Endothelial cell of umbilical vein (primary cell): Measurements from ENCODE around the gene SLC34A2. TPM values are rescaled to one million over a fixed set of nuclear protein-coding genes. Genes with fewer than 3 reads are reported as not detected.
A peak's percentile ranks its signal among the peaks of the same experiment; 100 is the strongest.

Source experiments
- BruUV-seq: library from RNA; stranded (reverse); fragments of 400-500 nt; replicated peaks from 2 replicates; lab custom pipeline; 2021; lab: Mats Ljungman, UMichigan
- CTCF ChIA-PET: fragments of 300-600, 350-600 bp; sonication (Branson Sonifier 250); formaldehyde crosslinking; loops from one replicate; lab custom pipeline; 2021; ENCODE audit warnings: antibody characterized with exemption, inconsistent platforms; lab: Charles Lee
- POLR2A ChIA-PET: fragments of 300-600, 350-600 bp; sonication (Branson Sonifier 250); formaldehyde crosslinking; loops from one replicate; lab custom pipeline; 2021; ENCODE audit warnings: antibody characterized with exemption, inconsistent platforms; lab: Charles Lee
- DNase-seq: peaks from one replicate; pipeline ENCODE4 v3.0.0-alpha.2; 2011; ENCODE audit warnings: low read depth, low spot score
- FAIRE-seq: peaks from 2 replicates; lab custom pipeline; 2011; peaks lifted over from hg19 to GRCh38; lab: Jason Lieb, UNC
- H2AFZ ChIP-seq: 2 replicates; pipeline ENCODE4 v1.6.0; 2012; ENCODE audit warnings: low read depth, low read length, control low read depth, inconsistent platforms
- H3K27ac ChIP-seq: 2 replicates; pipeline ENCODE4 v1.5.1; 2011; ENCODE audit warnings: low read depth, mild to moderate bottlenecking, control low read depth, low read length, moderate library complexity; ENCODE audit not compliant: insufficient read depth
- H3K27me3 ChIP-seq, 2 experiments: 2 replicates each; pipeline versions ENCODE4 v1.6.0 to v1.6.1; 2011; ENCODE audit warnings: low read length in 2 of 2, mixed read lengths in 1 of 2; ENCODE audit not compliant: control insufficient read depth in 2 of 2, insufficient read depth in 2 of 2
- H3K36me3 ChIP-seq, 2 experiments: 2 replicates in 1 of 2; 3 replicates in 1 of 2; pipeline ENCODE4 v1.5.1; 2011; ENCODE audit warnings: low read length in 2 of 2, mild to moderate bottlenecking in 1 of 2, moderate library complexity in 1 of 2; ENCODE audit not compliant: control insufficient read depth in 2 of 2, insufficient read depth in 2 of 2; ENCODE audit errors: extremely low read depth in 1 of 2
- H3K4me1 ChIP-seq: 3 replicates; pipeline ENCODE4 v1.5.1; 2011; ENCODE audit warnings: mild to moderate bottlenecking, low read length; ENCODE audit not compliant: control insufficient read depth, insufficient read depth; ENCODE audit errors: extremely low read depth
- H3K4me2 ChIP-seq: 2 replicates; pipeline ENCODE4 v1.6.1; 2011; ENCODE audit warnings: low read length, control low read depth, mixed read lengths; ENCODE audit not compliant: insufficient read depth
- H3K4me3 ChIP-seq, 3 experiments: fragments of 200-600 bp in 1 of 3; sonication (generic), shearing (Covaris generic) in 1 of 3; replicated peaks in 1 of 3; 2 replicates each; pipeline ENCODE4 v1.5.1; 2011 to 2016; ENCODE audit warnings: control low read depth in 3 of 3, low read length in 3 of 3, mild to moderate bottlenecking in 2 of 3, inconsistent platforms in 1 of 3, low read depth in 1 of 3, moderate library complexity in 1 of 3; ENCODE audit not compliant: insufficient read depth in 1 of 3
- H3K79me2 ChIP-seq: 2 replicates; pipeline ENCODE4 v1.6.0; 2012; ENCODE audit warnings: low read length, inconsistent platforms; ENCODE audit not compliant: control insufficient read depth, insufficient read depth
- H3K9ac ChIP-seq: replicated peaks from 2 replicates; pipeline ENCODE3; 2011; ENCODE audit warnings: low read length, control low read depth; ENCODE audit not compliant: insufficient read depth; ENCODE audit errors: extremely low read depth
- H3K9me1 ChIP-seq: replicated peaks from 3 replicates; pipeline ENCODE4 v1.6.0; 2011; ENCODE audit warnings: mild to moderate bottlenecking, low read length; ENCODE audit not compliant: control insufficient read depth, insufficient read depth; ENCODE audit errors: extremely low read depth
- H3K9me3 ChIP-seq: replicated peaks from 2 replicates; pipeline ENCODE4 v1.5.1; 2012; ENCODE audit warnings: low read length, inconsistent platforms; ENCODE audit not compliant: control insufficient read depth, insufficient read depth
- H4K20me1 ChIP-seq: replicated peaks from 2 replicates; pipeline ENCODE3; 2011; ENCODE audit warnings: mild to moderate bottlenecking, low read length; ENCODE audit not compliant: control insufficient read depth, insufficient read depth; ENCODE audit errors: extremely low read depth
- EZH2 ChIP-seq: IDR thresholded peaks from 2 replicates; pipeline ENCODE4 v1.6.1; 2012; ENCODE audit warnings: borderline replicate concordance, low read depth, mild to moderate bottlenecking, moderate library complexity, low read length, inconsistent platforms; ENCODE audit not compliant: severe bottlenecking
- FOS ChIP-seq: IDR thresholded peaks from 2 replicates; pipeline ENCODE4 v1.6.1; 2011; ENCODE audit warnings: mild to moderate bottlenecking, low read length, moderate library complexity, borderline replicate concordance; ENCODE audit not compliant: insufficient read depth
- GATA2 ChIP-seq: IDR thresholded peaks from 2 replicates; pipeline ENCODE4 v1.7.0; 2011; ENCODE audit warnings: low read depth, mild to moderate bottlenecking, moderate library complexity, mixed read lengths, low read length; ENCODE audit not compliant: insufficient read length, insufficient read depth
- JUN ChIP-seq: IDR thresholded peaks from 2 replicates; pipeline ENCODE4 v1.6.1; 2011; ENCODE audit warnings: borderline replicate concordance, low read depth; ENCODE audit not compliant: insufficient read length, insufficient read depth
- POLR2A ChIP-seq: IDR thresholded peaks from 2 replicates; pipeline ENCODE4 v1.6.1; 2012; ENCODE audit warnings: low read depth, mild to moderate bottlenecking, control low read depth, low read length
- POLR2AphosphoS5 ChIP-seq: IDR thresholded peaks from 2 replicates; pipeline ENCODE4 v1.6.1; 2012; ENCODE audit warnings: low read depth, mild to moderate bottlenecking, control low read depth, low read length, moderate library complexity; ENCODE audit not compliant: insufficient read depth
- dilution Hi-C: fragments of 300-500 bp; cut with MboI; formaldehyde crosslinking; loops from one replicate; pipeline ENCODE4 v1.15.0; 2019; ENCODE audit warnings: low sequenced_read_pairs; ENCODE audit not compliant: extremely low pct_ligation_motif_present
- intact Hi-C: fragments of 100-400 bp; cut with micrococcal nuclease; formaldehyde crosslinking; loops from one replicate; pipeline ENCODE4 v1.10.0; 2022
- polyA plus RNA-seq, 4 experiments: library from polyadenylated mRNA; depleted of rRNA in 3 of 4; stranded (reverse) in 3 of 4; unstranded in 1 of 4; fragments of >200 nt; gene quantifications; 2 replicates each; pipeline versions ENCODE4 v1.2.1 to v1.2.3, GENCODE V29; 2011 to 2012; ENCODE audit warnings: missing spikeins in 1 of 4
- total RNA-seq: library from RNA; stranded (reverse); gene quantifications from 2 replicates; pipeline ENCODE4 v1.2.3, GENCODE V29; 2021
- TF ChIP-seq, protein P1 (sequence below): IDR thresholded peaks from 2 replicates; pipeline ENCODE4 v1.6.1; 2011; ENCODE audit not compliant: insufficient read depth, insufficient read length

SLC34A2 gene
- total and polyA plus RNA-seq, 2 donors (not counting 3 experiments of a cell fraction or from before 2014, with no cell fraction given) = not detected

DNA sequence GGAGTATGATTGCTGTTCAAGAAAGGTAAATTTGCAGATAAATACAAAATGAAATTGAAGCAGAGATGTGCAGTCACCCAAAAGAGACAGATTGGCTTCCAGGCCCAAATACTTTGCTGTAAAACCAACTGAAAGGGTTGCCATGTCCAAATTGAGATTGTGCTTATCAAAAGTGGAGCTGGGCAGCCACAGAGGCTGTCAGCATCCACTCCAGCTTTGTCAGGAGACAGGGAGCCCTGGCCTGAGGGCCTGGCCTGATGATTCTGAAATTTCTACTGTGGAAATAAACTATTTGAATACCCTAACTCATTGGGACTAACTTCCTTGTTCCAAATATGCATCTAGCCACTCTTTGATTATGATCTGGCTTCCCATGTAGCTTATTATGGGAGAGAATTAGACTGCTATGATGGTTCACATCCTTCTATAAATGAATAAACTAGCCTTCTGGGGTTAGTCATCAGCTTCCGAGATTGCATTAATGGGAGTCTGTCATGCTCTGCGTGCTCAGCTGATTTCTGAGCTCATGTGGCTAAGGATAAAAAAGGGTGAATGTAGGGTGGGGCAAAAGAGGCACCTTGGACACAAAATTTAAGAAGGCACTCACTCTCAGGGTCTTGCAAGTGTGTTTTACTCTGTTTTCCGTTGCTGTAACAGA is 48.2 kb downstream of the SLC34A2 start:
- ChIA-PET CTCF (interaction anchor here (1.2 to 2.6 kb wide), 4 partner anchors 9 to 264 kb away, joined by 4 to 13 read pairs (median 4); no protein-coding TSS in a partner anchor), POLR2A (no interaction called here)
- intact Hi-C loops (no loop called here), dilution Hi-C loops (no loop called here)
- Histone ChIP-seq H3K4me1 (no peaks in the 10 kb centered on the region), H3K4me2 (no peak overlapping the region), H3K27me3 (no peaks in the 10 kb centered on the region), H3K36me3 (no peaks in the 10 kb centered on the region), H3K9ac (no peak overlapping the region), H3K27ac (no peak overlapping the region), H3K79me2 (no peaks in the 10 kb centered on the region), H3K9me1 (no peaks in the 10 kb centered on the region), H3K9me3 (no peaks in the 10 kb centered on the region), H4K20me1 (no peaks in the 10 kb centered on the region), H2AFZ (no peak overlapping the region), H3K4me3 (no peak overlapping the region)
- no TSS peak for BruUV-seq
- DNase-seq (no peak), FAIRE-seq (no peak)
- TF ChIP-seq FOS (peak; percentile 22), POLR2A (no peak)

DNA sequence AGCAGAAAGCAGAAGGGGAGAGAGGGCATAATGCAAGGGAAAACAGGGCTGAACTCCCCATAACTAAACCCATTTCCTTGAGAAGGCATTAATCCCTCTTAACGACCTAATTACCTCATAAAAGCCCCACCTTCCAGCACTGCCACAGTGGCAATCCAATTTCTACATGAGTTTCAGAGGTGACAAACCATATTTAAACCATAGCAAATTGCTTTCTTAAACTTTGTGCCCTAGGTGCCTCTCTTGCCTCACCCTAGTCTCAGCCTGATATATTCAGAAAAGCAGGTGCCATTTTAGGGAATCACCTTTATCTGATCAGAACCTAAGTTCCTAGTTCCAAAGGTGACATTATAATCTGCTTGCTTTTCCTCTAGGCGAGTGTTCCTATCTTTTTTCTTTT is 48.9 kb downstream of the SLC34A2 start:
- no peak overlapping the region for H3K4me2 ChIP-seq
- no peaks in the 10 kb centered on the region for H3K27me3 ChIP-seq
- dilution Hi-C loops (no loop called here), intact Hi-C loops (no loop called here)
- no TSS peak for BruUV-seq
- CTCF ChIA-PET = interaction anchor here (1.2 to 2.6 kb wide), 3 partner anchors 11 to 265 kb away, joined by 4 to 13 read pairs (median 4); no protein-coding TSS in a partner anchor
- no peaks in the 10 kb centered on the region for H3K9me1 ChIP-seq
- no peak overlapping the region for H3K27ac ChIP-seq
- no peaks in the 10 kb centered on the region for H3K79me2 ChIP-seq
- POLR2A ChIA-PET = no interaction called here
- H3K4me1 ChIP-seq = no peaks in the 10 kb centered on the region
- H4K20me1 ChIP-seq = no peaks in the 10 kb centered on the region
- no peak for FAIRE-seq
- no peaks in the 10 kb centered on the region for H3K9me3 ChIP-seq
- no peak for TF ChIP-seq GATA2
- TF ChIP-seq, protein P1, sequence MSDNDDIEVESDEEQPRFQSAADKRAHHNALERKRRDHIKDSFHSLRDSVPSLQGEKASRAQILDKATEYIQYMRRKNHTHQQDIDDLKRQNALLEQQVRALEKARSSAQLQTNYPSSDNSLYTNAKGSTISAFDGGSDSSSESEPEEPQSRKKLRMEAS = no peak
- no peak for TF ChIP-seq POLR2AphosphoS5
- no peak for TF ChIP-seq JUN
- TF ChIP-seq EZH2 = no peak
- TF ChIP-seq POLR2A = no peak
- no peak overlapping the region for H3K9ac ChIP-seq
- no peaks in the 10 kb centered on the region for H3K36me3 ChIP-seq
- no peak overlapping the region for H2AFZ ChIP-seq
- DNase-seq = no peak
- no peak overlapping the region for H3K4me3 ChIP-seq
